ENCODE data around the gene ARHGEF6.
"Not testable (repeated sequence)": the region's sequence is repeated elsewhere in the genome, so short reads cannot be mapped to it uniquely, and the experiment has no call there.

ARHGEF6 gene

GRCh38 chrX:136780241-136780640, 491 bp downstream of the ARHGEF6 start:
- no peak for DNase-seq

- DNase-seq, result no peak
Observed at GRCh38 chrX:136779346-136779781, 1.4 kb downstream of the ARHGEF6 start.

GRCh38 chrX:136778916-136779315, 1.8 kb downstream of the ARHGEF6 start:
- no peak for DNase-seq

- no peak for DNase-seq
Observed at GRCh38 chrX:136778020-136778419, 2.7 kb downstream of the ARHGEF6 start.

GRCh38 chrX:136773648-136774047, 7.1 kb downstream of the ARHGEF6 start:
- no peak for DNase-seq

- not testable (repeated sequence) for DNase-seq
Observed at GRCh38 chrX:136771869-136772268, 8.9 kb downstream of the ARHGEF6 start.

- DNase-seq, result no peak
Observed at GRCh38 chrX:136768469-136769084, 12.2 kb downstream of the ARHGEF6 start.

GRCh38 chrX:136767104-136767941, 13.4 kb downstream of the ARHGEF6 start:
- no peak for DNase-seq

GRCh38 chrX:136766785-136767103, 14.0 kb downstream of the ARHGEF6 start:
- DNase-seq, result no peak

- no peak for DNase-seq
Observed at GRCh38 chrX:136765821-136766356, 14.8 kb downstream of the ARHGEF6 start.

- no peak for DNase-seq
Observed at GRCh38 chrX:136764206-136764605, 16.5 kb downstream of the ARHGEF6 start.

GRCh38 chrX:136762820-136763452, 17.8 kb downstream of the ARHGEF6 start:
- no peak for DNase-seq

GRCh38 chrX:136761421-136761820, 19.3 kb downstream of the ARHGEF6 start:
- no peak for DNase-seq

- DNase-seq, result no peak
Observed at GRCh38 chrX:136759968-136760367, 20.8 kb downstream of the ARHGEF6 start.

GRCh38 chrX:136755411-136755810, 25.3 kb downstream of the ARHGEF6 start:
- DNase-seq, result no peak

GRCh38 chrX:136754651-136755050, 26.1 kb downstream of the ARHGEF6 start:
- no peak for DNase-seq

- no peak for DNase-seq
Observed at GRCh38 chrX:136752796-136753195, 27.9 kb downstream of the ARHGEF6 start.

GRCh38 chrX:136752346-136752745, 28.4 kb downstream of the ARHGEF6 start:
- no peak for DNase-seq

GRCh38 chrX:136750364-136750763, 30.4 kb downstream of the ARHGEF6 start:
- no peak for DNase-seq

GRCh38 chrX:136747003-136747986, 33.4 kb downstream of the ARHGEF6 start:
- DNase-seq, result no peak

- DNase-seq, result no peak
Observed at GRCh38 chrX:136745215-136746173, 35.2 kb downstream of the ARHGEF6 start.

Data from NCI-H1417 treated with DMSO at 0.1 percent for 48 hours (cell line).